Astrocyte (in vitro differentiated cells and primary cell): ENCODE results near the gene C2CD4A.

Experiments
- CTCF ChIP-seq: IDR thresholded peaks from 2 replicates; pipeline ENCODE4 v1.5.1; 2011; ENCODE audit warnings: low read depth, mild to moderate bottlenecking, inconsistent platforms, low read length, moderate library complexity; ENCODE audit not compliant: insufficient read depth
- EZH2 ChIP-seq: IDR thresholded peaks from 2 replicates; pipeline ENCODE4 v1.6.1; 2012; ENCODE audit warnings: mild to moderate bottlenecking, low read length, inconsistent platforms; ENCODE audit not compliant: insufficient read depth

DNA sequence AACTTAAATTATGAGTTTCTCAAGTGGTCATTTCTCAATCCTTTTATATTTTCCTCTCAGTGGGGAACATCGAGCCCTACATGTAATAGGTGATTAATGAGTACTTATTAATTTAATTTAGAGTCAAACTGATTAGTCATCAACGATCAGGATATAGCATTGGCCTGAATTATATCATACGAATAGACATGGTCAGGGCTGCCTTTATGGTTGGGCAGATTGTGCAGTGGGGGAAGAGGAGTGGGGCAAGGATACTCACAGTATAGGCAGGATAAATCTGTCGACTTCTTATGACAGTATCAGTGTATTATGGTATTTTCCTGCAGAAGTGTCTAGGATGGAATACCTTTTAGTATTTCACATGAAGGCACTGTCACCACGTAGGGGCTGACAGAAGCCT, 27.0 kb downstream of the C2CD4A start:
- TF ChIP-seq CTCF = no peak
- no peak for TF ChIP-seq EZH2
